Cardiac fibroblast (primary cell): ENCODE measurements around the gene MET.

Experiments
- DNase-seq, 2 donors: peaks; one replicate each; pipeline versions ENCODE4 v3.0.0 to v3.0.0-alpha.2; 2010; ENCODE audit warnings: low read depth in 2 of 2
- H3K4me3 ChIP-seq, 2 donors: replicated peaks in 1 of 2; 1 replicate in 1 of 2; 2 replicates in 1 of 2; pipeline ENCODE4 v1.5.1; 2011; ENCODE audit warnings: low read depth in 2 of 2, low read length in 2 of 2, mild to moderate bottlenecking in 2 of 2, moderate library complexity in 1 of 2
- CTCF ChIP-seq: IDR thresholded peaks from one replicate; pipeline ENCODE4 v1.5.1; 2011; ENCODE audit warnings: low read depth, mild to moderate bottlenecking, low read length, inconsistent platforms

Gene MET

GRCh38 chr7:116776046-116776445 lies 104.0 kb downstream of the MET start:
- no peak overlapping the region for H3K4me3 ChIP-seq
- DNase-seq, result no peak
- no peak for TF ChIP-seq CTCF

- DNase-seq, result peak; percentile 71 to 91
- H3K4me3 ChIP-seq, result no peak overlapping the region
- TF ChIP-seq CTCF, result no peak
Measured at GRCh38 chr7:116776610-116777289, 104.8 kb downstream of the MET start.

DNA sequence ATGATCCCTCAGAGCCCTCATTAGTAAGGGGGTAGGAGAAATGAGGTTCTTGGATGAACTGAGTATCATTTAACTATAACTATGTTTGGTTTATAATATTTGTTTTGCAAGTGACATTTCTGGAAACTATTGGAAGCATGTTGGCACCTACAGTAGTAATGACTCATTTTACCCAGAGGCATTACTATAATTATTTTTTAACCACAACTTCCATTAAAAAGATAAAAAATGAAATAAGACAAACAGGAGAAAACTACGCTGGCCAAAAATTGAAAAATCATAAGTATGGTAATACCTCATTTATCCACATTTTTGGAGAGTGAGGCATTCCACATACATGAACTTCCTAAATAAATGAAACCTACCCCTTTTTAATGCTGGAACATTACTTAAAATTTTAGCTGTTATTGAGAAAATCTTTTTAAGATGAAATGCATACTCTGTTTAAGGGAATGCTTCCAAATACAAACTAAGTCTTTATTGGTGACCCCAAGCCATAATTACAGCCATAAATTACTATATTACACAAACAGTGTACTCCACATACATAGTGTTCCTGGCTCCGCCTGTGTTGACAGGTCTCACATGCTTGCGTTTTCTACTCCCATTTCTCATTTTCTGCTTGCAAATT lies 105.8 kb downstream of the MET start:
- peak; percentile 51 to 65 for DNase-seq
- no peak for TF ChIP-seq CTCF
- no peak overlapping the region for H3K4me3 ChIP-seq

DNA sequence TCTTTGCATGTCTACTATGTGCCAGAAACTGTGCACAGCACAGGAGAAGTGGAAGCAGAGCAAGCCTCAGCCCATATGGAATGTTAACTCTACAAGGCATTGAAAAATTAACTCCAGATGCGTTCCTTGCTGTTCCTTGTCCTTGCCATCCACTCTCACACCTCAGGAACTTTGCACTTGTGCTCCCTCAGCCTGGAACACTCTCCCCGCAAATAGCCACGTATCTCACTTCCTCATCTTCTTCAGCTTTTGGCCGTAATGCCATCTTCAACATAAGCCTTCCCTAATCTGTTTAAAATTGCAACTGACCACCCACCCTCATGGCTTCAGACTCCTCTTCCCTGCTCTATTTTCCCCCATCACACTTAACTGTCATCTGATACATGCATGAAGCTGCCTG lies 107.2 kb downstream of the MET start:
- no peak for DNase-seq
- no peak for TF ChIP-seq CTCF
- H3K4me3 ChIP-seq, result no peak overlapping the region

DNA sequence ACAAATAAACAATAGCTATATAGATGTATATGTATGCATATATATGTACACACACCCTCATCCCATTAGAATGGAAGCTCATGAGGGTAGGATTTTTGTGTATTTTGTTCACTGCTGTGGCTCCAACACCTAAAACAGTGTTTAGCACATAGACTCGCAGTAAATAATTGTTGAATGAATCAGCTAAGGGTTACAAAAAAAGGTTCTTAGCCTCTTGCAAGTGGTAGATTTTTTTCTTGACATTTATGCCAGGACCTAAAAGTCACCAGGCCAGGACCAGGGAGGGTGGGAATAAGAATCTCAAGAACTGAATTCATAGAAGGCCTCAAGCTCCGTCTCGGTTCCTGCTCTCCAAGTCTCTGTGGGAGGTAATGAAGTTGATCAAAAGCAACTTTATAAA lies 107.9 kb downstream of the MET start:
- TF ChIP-seq CTCF, result no peak
- peak in 1 of 2 donors; percentile 18 for DNase-seq

DNA sequence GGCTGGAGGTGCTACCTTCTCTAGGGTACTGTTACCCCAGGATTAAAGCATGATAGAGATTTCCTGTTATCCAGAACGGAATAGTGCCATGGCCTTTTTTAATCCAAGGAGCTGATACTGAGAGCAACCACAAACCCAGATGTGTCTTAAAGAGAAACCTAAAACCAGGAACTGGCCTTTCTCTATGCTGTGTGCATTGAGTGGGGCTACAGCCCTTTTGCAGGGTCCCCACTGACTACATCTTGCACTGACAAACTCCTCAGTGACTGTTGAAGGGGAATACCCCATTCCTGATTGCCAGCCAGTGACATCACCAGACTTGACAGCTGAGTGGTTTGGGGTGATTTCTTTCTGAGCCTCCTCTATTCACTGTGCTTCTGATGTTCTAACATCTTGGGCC lies 108.5 kb downstream of the MET start:
- no peak for TF ChIP-seq CTCF
- no peak for DNase-seq

More for the DNA sequence above, 107.9 kb downstream of the MET start:
- no peak overlapping the region for H3K4me3 ChIP-seq

GRCh38 chr7:116780966-116781365 lies 109.0 kb downstream of the MET start:
- H3K4me3 ChIP-seq, result no peak overlapping the region
- no peak for DNase-seq
- TF ChIP-seq CTCF, result no peak

More for the DNA sequence above, 108.5 kb downstream of the MET start:
- no peak overlapping the region for H3K4me3 ChIP-seq
